ENCODE results near the gene ING2. TPM values are rescaled to one million over a fixed set of nuclear protein-coding genes. Genes with fewer than 3 reads are reported as not detected.

The ING2 gene
- total RNA-seq, 4 donors from 2014 or later: 15.4 to 16.9 TPM; not detected in 2

DNA sequence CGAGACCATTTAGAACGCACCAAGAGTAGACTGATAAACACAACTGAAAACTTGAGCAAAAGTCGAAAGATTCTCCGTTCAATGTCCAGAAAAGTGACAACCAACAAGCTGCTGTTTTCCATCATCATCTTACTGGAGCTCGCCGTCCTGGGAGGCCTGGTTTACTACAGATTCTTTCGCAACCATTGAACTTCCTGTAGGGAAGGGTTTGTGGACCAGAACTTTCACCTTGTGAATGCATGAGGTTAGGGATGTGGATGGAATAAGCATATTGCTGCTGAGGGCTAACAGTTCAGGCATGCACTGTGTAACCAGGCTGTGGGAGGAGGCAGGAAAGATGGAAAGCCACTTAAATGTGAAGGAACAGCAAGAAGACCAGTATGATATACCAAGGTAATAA, 20.9 kb upstream of the ING2 start:
- H3K4me3 ChIP-seq: no peak overlapping the region
- TF ChIP-seq EP300 (IDR thresholded peaks at IDR 0.05; ENCODE audit: low read depth) (no peak), POLR2AphosphoS5 (IDR thresholded peaks at IDR 0.05) (no peak), POLR2A (IDR thresholded peaks at IDR 0.05) (no peak)
- TF ChIP-seq, protein P1, sequence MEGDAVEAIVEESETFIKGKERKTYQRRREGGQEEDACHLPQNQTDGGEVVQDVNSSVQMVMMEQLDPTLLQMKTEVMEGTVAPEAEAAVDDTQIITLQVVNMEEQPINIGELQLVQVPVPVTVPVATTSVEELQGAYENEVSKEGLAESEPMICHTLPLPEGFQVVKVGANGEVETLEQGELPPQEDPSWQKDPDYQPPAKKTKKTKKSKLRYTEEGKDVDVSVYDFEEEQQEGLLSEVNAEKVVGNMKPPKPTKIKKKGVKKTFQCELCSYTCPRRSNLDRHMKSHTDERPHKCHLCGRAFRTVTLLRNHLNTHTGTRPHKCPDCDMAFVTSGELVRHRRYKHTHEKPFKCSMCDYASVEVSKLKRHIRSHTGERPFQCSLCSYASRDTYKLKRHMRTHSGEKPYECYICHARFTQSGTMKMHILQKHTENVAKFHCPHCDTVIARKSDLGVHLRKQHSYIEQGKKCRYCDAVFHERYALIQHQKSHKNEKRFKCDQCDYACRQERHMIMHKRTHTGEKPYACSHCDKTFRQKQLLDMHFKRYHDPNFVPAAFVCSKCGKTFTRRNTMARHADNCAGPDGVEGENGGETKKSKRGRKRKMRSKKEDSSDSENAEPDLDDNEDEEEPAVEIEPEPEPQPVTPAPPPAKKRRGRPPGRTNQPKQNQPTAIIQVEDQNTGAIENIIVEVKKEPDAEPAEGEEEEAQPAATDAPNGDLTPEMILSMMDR (IDR thresholded peaks at IDR 0.05): no peak
- H3K4me1 ChIP-seq: no peaks in the 10 kb centered on the region
- in situ Hi-C loops (cut with MboI; ENCODE audit: low pct_ligation_motif_present in 1 of 4, low pct_unique_long_range_greater_than_20kb in 1 of 4, low sequenced_read_pairs in 3 of 4) (no loop called here), intact Hi-C loops (cut with DNase I; ENCODE audit: low total_unique reads) (no loop called here)
- no peaks in the 10 kb centered on the region for H3K9me3 ChIP-seq
- no peaks in the 10 kb centered on the region for H3K36me3 ChIP-seq
- DNase-seq: no peak
- whole genome bisulfite sequencing, 2 donors (ENCODE audit: low coverage in 1 of 2): 89 to 90% methylated on average over 6 to 7 of the region's 7 CpGs
- H3K27me3 ChIP-seq: no peaks in the 10 kb centered on the region
- no peak overlapping the region for H3K27ac ChIP-seq

DNA sequence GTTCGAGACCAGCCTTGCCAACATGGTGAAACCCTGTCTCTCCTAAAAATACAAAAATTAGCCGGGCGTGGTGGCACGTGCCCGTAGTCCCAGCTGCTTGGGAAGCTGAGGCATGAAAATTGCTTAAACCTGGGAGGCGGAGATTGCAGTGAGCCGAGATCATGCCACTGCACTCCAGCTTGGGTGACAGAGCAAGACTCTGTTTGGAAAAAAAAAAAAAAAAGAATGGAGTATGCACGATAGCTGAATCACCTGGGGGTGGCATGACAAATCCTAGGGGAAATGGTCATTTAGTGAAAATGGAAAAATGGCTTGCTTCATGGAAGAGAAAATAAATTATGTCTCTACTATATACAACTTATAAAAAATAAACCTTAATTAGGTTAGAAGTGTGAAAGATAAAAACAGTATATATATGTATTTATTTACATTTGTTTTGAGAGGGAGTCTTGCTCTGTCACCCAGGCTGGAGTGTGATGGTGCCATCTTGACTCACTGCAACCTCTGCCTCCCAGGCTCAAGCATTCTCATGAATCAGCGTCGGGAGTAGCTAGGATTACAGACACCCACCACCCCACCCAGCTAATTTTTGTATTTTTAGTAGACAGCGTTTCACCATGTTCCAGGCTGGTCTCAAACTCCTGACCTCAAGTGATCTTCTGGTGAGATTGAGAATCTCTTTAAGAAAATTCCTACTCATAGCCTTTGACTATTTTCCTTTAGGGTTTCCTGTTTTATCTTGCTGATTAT, 19.3 kb upstream of the ING2 start:
- in situ Hi-C loops (cut with MboI; ENCODE audit: low pct_ligation_motif_present in 1 of 4, low pct_unique_long_range_greater_than_20kb in 1 of 4, low sequenced_read_pairs in 3 of 4) (no loop called here), intact Hi-C loops (cut with DNase I; ENCODE audit: low total_unique reads) (no loop called here)
- H3K4me3 ChIP-seq: no peak overlapping the region
- H3K36me3 ChIP-seq: no peaks in the 10 kb centered on the region
- no peaks in the 10 kb centered on the region for H3K4me1 ChIP-seq
- no peaks in the 10 kb centered on the region for H3K9me3 ChIP-seq
- 80 to 85% methylated on average over 10 to 11 of the region's 11 CpGs for WGBS, 2 donors (ENCODE audit: low coverage in 1 of 2)
- no peak overlapping the region for H3K27ac ChIP-seq
- TF ChIP-seq, protein P1 (IDR thresholded peaks at IDR 0.05): no peak
- no peaks in the 10 kb centered on the region for H3K27me3 ChIP-seq
- no peak for DNase-seq

DNA sequence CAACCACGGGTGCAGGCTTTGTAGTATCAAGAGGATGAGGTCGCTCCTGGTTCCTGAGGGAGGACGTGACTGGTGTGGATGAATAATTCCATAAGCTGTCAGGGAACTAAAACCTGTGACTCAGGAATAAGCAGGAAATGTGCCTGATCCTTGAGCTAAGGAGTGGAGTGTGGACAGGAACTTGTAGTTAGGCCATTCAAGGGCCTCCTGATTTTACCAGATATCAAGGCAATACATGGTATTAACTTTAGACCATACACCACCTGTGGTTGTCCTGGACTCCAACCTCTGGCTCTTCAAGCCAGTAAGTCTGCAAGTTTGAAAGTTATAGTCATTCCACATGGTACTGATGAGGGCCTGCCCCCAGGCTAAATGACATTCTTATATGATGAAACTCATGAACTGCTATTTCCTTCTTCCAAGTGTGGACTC, 12.1 kb upstream of the ING2 start:
- no peaks in the 10 kb centered on the region for H3K27me3 ChIP-seq
- no peak overlapping the region for H3K27ac ChIP-seq
- intact Hi-C loops (cut with DNase I; ENCODE audit: low total_unique reads): no loop called here

GRCh38 chr4:183493246-183493645, 11.6 kb upstream of the ING2 start:
- 74 to 82% methylated on average over 3 of the region's 3 CpGs for WGBS, 2 donors (ENCODE audit: low coverage in 1 of 2)
- in situ Hi-C loops (cut with MboI; ENCODE audit: low pct_ligation_motif_present in 1 of 4, low pct_unique_long_range_greater_than_20kb in 1 of 4, low sequenced_read_pairs in 3 of 4): no loop called here

More for the DNA sequence above, 12.1 kb upstream of the ING2 start:
- in situ Hi-C loops (cut with MboI; ENCODE audit: low pct_ligation_motif_present in 1 of 4, low pct_unique_long_range_greater_than_20kb in 1 of 4, low sequenced_read_pairs in 3 of 4): no loop called here
- Histone ChIP-seq H3K9me3 (no peaks in the 10 kb centered on the region), H3K36me3 (no peaks in the 10 kb centered on the region), H3K4me3 (no peak overlapping the region), H3K4me1 (no peaks in the 10 kb centered on the region)
- no peak for TF ChIP-seq POLR2AphosphoS5 (IDR thresholded peaks at IDR 0.05)
- DNase-seq: no peak
- WGBS, 2 donors (ENCODE audit: low coverage in 1 of 2): 96 to 100% methylated on average over 2 to 3 of the region's 3 CpGs

More at GRCh38 chr4:183493246-183493645, 11.6 kb upstream of the ING2 start:
- Histone ChIP-seq H3K9me3 (no peaks in the 10 kb centered on the region), H3K27ac (no peak overlapping the region), H3K36me3 (no peaks in the 10 kb centered on the region), H3K4me1 (no peaks in the 10 kb centered on the region), H3K27me3 (no peaks in the 10 kb centered on the region), H3K4me3 (no peak overlapping the region)
- DNase-seq: no peak
- TF ChIP-seq, protein P1 (IDR thresholded peaks at IDR 0.05): no peak
- TF ChIP-seq POLR2A (IDR thresholded peaks at IDR 0.05) (no peak), POLR2AphosphoS5 (IDR thresholded peaks at IDR 0.05) (no peak), EP300 (IDR thresholded peaks at IDR 0.05; ENCODE audit: low read depth) (no peak)
- intact Hi-C loops (cut with DNase I; ENCODE audit: low total_unique reads): no loop called here

Data from transverse colon (tissue), 4 donors.